Measurements from ENCODE around the gene DUSP9. TPM values are rescaled to one million over a fixed set of nuclear protein-coding genes. Genes with fewer than 3 reads are reported as not detected.
"Not testable (repeated sequence)": the region's sequence is repeated elsewhere in the genome, so short reads cannot be mapped to it uniquely, and the experiment has no call there.

DUSP9 gene
- total and polyA plus RNA-seq, 2 donors: 0.63 to 1.2 TPM

DNA sequence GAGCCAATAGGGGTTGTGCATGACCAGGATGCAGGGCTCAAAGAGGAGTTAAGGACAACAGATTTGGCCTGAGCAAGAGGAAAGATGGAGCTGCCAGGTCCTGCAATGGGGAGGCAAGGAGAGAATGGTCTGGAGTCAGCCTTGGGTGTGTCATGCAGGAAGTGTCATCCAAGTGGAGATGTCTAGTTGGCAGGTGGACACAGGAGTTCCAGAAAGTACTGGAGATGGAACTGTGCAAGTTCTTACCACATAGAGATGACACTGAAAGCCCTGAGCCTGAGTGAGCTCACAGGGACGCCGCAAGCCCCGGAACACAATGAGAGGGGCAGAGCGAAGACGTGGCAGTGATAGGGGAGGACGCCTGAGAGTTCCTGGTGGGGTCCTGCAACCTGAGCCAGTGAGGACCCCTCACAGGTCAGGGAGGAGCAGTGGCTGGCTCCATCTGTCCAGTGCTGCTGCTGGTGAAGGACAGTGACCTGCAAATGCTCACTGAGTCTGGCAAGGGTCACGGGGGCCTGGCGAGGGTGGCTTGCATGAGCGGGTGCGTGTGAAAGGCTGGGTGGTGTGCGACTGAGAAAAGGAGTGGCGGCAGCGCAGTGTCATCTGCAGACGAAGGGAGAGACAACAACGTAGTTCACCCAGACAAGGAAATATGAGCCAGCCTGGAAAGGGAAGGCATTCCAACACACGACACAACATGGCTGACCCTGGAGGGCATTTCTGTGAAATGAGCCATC, 50.2 kb downstream of the DUSP9 start:
- not testable (repeated sequence) for H3K4me3 ChIP-seq (ENCODE audit: low read depth, low read length); H3K4me1 ChIP-seq (ENCODE audit: insufficient read depth); DNase-seq (ENCODE audit: extremely low spot score); H3K27ac ChIP-seq (ENCODE audit: low read depth); H3K36me3 ChIP-seq (ENCODE audit: insufficient read depth)
- WGBS: 87% methylated on average over 16 of the region's 16 CpGs

- Histone ChIP-seq H3K4me1 (ENCODE audit: insufficient read depth) (no peaks in the 10 kb centered on the region), H3K4me3 (ENCODE audit: low read depth, low read length) (no peak overlapping the region), H3K36me3 (ENCODE audit: insufficient read depth) (no peaks in the 10 kb centered on the region), H3K27ac (ENCODE audit: low read depth) (no peak overlapping the region)
- 84% methylated on average over 14 of the region's 16 CpGs for WGBS
- no peak for DNase-seq (ENCODE audit: extremely low spot score)
Observed at GRCh38 chrX:153697924-153698865, 51.2 kb downstream of the DUSP9 start.

DNA sequence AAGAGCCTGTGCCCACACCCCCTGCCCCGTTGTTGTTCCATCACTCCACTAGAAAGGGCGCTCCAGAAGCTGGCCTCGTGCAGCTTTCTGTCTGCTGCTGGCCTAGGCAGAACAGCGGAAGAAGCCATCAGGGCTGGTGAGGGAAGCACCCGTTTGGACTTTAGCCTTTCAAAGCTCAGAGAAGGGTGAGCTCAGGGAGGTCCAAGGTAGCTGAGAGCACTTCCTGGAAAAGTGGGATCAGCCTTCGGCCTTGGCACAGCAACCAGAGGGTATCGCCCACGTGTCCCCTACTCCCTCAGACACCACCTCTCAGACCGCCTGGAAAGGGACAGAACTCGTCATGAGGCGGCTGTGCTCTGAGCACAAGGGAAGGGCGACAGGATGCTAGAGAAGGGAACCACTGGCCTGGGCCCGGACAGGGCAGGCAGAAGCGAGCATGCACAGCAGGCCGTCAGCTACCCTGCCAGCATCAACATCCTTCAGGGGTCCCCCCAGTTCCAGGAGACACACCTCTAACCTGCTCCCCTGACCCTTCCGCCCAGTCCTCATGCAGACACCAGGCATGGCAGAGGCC, 52.3 kb downstream of the DUSP9 start:
- H3K27ac ChIP-seq (ENCODE audit: low read depth); H3K4me3 ChIP-seq (ENCODE audit: low read depth, low read length); DNase-seq (ENCODE audit: extremely low spot score); H3K36me3 ChIP-seq (ENCODE audit: insufficient read depth); H3K4me1 ChIP-seq (ENCODE audit: insufficient read depth): not testable (repeated sequence)
- 89% methylated on average over 15 of the region's 16 CpGs for WGBS

- H3K4me1 ChIP-seq (ENCODE audit: insufficient read depth); DNase-seq (ENCODE audit: extremely low spot score); H3K4me3 ChIP-seq (ENCODE audit: low read depth, low read length); H3K27ac ChIP-seq (ENCODE audit: low read depth); H3K36me3 ChIP-seq (ENCODE audit: insufficient read depth): not testable (repeated sequence)
- WGBS: 78% methylated on average over 18 of the region's 18 CpGs
Observed at GRCh38 chrX:153699784-153700371, 52.9 kb downstream of the DUSP9 start.

GRCh38 chrX:153700376-153700945, 53.5 kb downstream of the DUSP9 start:
- WGBS: 73% methylated on average over 15 of the region's 15 CpGs
- Histone ChIP-seq H3K4me1 (ENCODE audit: insufficient read depth) (no peaks in the 10 kb centered on the region), H3K36me3 (ENCODE audit: insufficient read depth) (peaks cover 2% of the 10 kb centered on the region), H3K27ac (ENCODE audit: low read depth) (no peak overlapping the region), H3K4me3 (ENCODE audit: low read depth, low read length) (no peak overlapping the region)
- no peak for DNase-seq (ENCODE audit: extremely low spot score)

Small RNA genes lying within 50 kb of the gene (small RNA-seq; reads per million reads assigned to genes)
- not detected for gene RN7SL687P

Other genes with a start within 250 kb of the DUSP9 start
- not detected for gene PNMA6E, start 245.9 kb upstream of the DUSP9 start, total RNA-seq
- not detected for gene PNMA6E, start 245.9 kb upstream of the DUSP9 start, polyA plus RNA-seq
- gene ZFP92, start 235.7 kb upstream of the DUSP9 start, total RNA-seq: 0.69 TPM
- gene ZFP92, start 235.7 kb upstream of the DUSP9 start, polyA plus RNA-seq: 0.41 TPM
- 0.21 TPM for gene TREX2, start 201.1 kb upstream of the DUSP9 start, total RNA-seq
- gene TREX2, start 201.1 kb upstream of the DUSP9 start, polyA plus RNA-seq: 0.49 TPM
- gene HAUS7, start 176.6 kb upstream of the DUSP9 start, total RNA-seq: 17.1 TPM
- 26.6 TPM for gene HAUS7, start 176.6 kb upstream of the DUSP9 start, polyA plus RNA-seq
- gene BGN, start 152.2 kb upstream of the DUSP9 start, total RNA-seq: 57.7 TPM
- gene BGN, start 152.2 kb upstream of the DUSP9 start, polyA plus RNA-seq: 189 TPM
- gene ATP2B3, start 129.6 kb upstream of the DUSP9 start, total RNA-seq: 0.69 TPM
- 0.10 TPM for gene ATP2B3, start 129.6 kb upstream of the DUSP9 start, polyA plus RNA-seq
- 11.8 TPM for gene CCNQ, start 48.1 kb upstream of the DUSP9 start, total RNA-seq
- gene CCNQ, start 48.1 kb upstream of the DUSP9 start, polyA plus RNA-seq: 33.1 TPM
- 10.3 TPM for gene PNCK, start 26.6 kb downstream of the DUSP9 start, total RNA-seq
- gene PNCK, start 26.6 kb downstream of the DUSP9 start, polyA plus RNA-seq: 73.7 TPM
- 10.0 TPM for gene SLC6A8, start 40.7 kb downstream of the DUSP9 start, total RNA-seq
- gene SLC6A8, start 40.7 kb downstream of the DUSP9 start, polyA plus RNA-seq: 76.1 TPM
- 68.6 TPM for gene BCAP31, start 77.2 kb downstream of the DUSP9 start, total RNA-seq
- 239 TPM for gene BCAP31, start 77.2 kb downstream of the DUSP9 start, polyA plus RNA-seq
- 5.2 TPM for gene ABCD1, start 77.7 kb downstream of the DUSP9 start, total RNA-seq
- gene ABCD1, start 77.7 kb downstream of the DUSP9 start, polyA plus RNA-seq: 19.0 TPM
- gene PLXNB3, start 117.0 kb downstream of the DUSP9 start, total RNA-seq: 5.9 TPM
- gene PLXNB3, start 117.0 kb downstream of the DUSP9 start, polyA plus RNA-seq: 25.8 TPM
- 4.3 TPM for gene SRPK3, start 133.8 kb downstream of the DUSP9 start, total RNA-seq
- 2.3 TPM for gene SRPK3, start 133.8 kb downstream of the DUSP9 start, polyA plus RNA-seq
- 21.0 TPM for gene IDH3G, start 147.2 kb downstream of the DUSP9 start, total RNA-seq
- 67.4 TPM for gene IDH3G, start 147.2 kb downstream of the DUSP9 start, polyA plus RNA-seq
- gene SSR4, start 147.5 kb downstream of the DUSP9 start, total RNA-seq: 102 TPM
- gene SSR4, start 147.5 kb downstream of the DUSP9 start, polyA plus RNA-seq: 326 TPM
- gene PDZD4, start 183.3 kb downstream of the DUSP9 start, total RNA-seq: 6.6 TPM
- gene PDZD4, start 183.3 kb downstream of the DUSP9 start, polyA plus RNA-seq: 28.0 TPM
- 5.6 TPM for gene L1CAM, start 239.0 kb downstream of the DUSP9 start, total RNA-seq
- 12.7 TPM for gene L1CAM, start 239.0 kb downstream of the DUSP9 start, polyA plus RNA-seq